ENCODE data around the gene C1orf122.
"Not testable (repeated sequence)": the region's sequence is repeated elsewhere in the genome, so short reads cannot be mapped to it uniquely, and the experiment has no call there.

C1orf122 gene

DNA sequence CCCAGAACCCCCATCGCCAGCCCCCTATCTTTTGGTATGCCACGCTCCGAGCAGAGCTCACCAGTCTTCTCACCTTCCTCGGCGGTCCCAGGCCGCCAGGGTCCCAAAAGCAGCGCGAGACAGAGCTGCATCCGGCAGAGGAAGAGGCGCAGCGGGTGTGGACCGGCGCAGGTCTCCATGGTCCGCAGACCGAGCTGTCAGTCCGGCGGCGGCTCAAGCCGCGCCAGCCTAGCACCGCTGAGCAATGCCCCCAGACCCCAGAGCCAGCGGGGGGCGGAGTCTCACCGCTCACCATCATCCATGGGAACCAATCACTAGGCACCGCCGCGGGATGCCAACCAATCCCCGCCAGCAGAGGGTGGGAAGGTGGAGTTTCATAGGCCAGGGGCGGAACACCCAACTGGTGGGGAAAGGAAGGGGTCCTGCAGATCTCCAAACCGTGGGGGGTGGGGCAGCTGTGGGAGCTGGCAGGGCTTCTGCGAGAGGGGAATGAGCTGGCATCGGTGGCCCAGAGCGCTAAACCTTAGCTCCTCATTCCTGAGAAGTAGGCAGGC, 42.6 kb upstream of the C1orf122 start, which contains the start of gene EPHA10:
Gene EPHA10 (minus strand): TSS at position 233 of the 554 bp plus-strand sequence. CDS start 54 bp downstream, at position 179.
- Histone ChIP-seq H3K27ac (no peak within 1 kb of the TSS), H3K4me3 (no peak within 1 kb of the TSS)
- no peak for TF ChIP-seq CTCF (IDR thresholded peaks at IDR 0.05)
- no peak for DNase-seq (ENCODE audit: low spot score)

DNA sequence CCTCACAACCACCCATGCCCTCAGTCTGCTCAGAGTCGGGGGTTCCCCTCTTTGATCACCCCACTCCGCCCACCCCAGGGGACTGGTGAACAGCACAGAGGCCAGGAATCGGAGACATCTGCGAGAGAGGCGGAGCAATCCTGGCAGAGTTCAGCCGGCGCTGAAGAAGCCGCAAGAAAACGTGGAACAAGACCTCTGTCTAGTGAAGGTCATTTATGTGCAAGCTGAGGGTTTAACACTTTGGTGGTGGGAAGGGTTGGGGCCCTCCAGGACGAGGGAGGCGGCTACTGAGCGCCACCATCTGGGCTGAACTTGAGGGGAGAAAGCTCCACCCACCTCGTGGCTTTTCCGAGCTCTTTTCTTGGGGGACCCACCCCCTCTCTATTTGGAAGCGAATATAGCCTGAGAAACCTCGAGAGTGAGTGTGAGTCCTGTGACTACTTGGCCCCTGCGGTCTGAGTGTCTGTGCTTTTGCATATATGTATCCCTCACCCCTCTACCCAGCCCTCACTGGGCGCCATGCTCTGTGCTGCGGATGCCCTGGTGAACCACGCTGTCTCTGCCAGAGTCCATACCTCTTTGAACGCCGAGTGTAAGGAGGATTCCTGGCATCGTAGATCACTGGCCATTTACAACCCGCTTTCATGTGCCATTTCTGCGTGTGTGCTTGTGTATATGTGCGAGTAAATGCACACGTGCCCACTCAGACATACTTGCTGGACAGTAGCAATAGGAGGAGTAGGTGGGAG, 41.5 kb upstream of the C1orf122 start:
- H3K4me3 ChIP-seq, result no peak overlapping the region
- TF ChIP-seq CTCF (IDR thresholded peaks at IDR 0.05), result no peak
- H3K27ac ChIP-seq, result no peak overlapping the region
- DNase-seq (ENCODE audit: low spot score), result no peak

DNA sequence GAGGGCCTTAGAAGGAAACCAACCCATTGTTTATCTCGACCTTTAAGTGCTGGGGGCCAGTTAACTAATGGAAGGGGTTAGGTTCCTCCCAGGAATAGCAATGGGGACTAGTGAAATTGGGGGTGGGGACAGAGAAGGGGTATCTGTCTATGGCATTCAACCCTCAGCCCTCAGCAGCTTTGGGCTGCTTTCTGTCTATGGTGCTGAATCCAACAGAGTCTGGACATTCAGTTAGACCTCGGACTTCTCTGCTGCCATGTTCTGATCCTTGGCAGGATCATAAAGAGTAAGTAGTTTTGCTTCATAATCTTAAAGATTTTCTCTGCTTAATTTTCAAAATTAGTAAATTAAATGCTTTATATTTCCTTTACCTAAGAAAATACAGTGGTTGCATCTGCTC, 40.1 kb upstream of the C1orf122 start:
- TF ChIP-seq CTCF (IDR thresholded peaks at IDR 0.05), result no peak
- no peak for DNase-seq (ENCODE audit: low spot score)

GRCh38 chr1:37771440-37771839, 36.1 kb upstream of the C1orf122 start:
- not testable (repeated sequence) for DNase-seq (ENCODE audit: low spot score); H3K4me3 ChIP-seq; H3K27ac ChIP-seq

More for the DNA sequence above, 40.1 kb upstream of the C1orf122 start:
- H3K4me3 ChIP-seq, result no peak overlapping the region
- H3K27ac ChIP-seq, result no peak overlapping the region

GRCh38 chr1:37776946-37777516, 30.6 kb upstream of the C1orf122 start:
- DNase-seq (ENCODE audit: low spot score), result no peak
- H3K4me3 ChIP-seq, result no peak overlapping the region
- no peak overlapping the region for H3K27ac ChIP-seq
- TF ChIP-seq CTCF (IDR thresholded peaks at IDR 0.05), result no peak

GRCh38 chr1:37778654-37779053, 28.9 kb upstream of the C1orf122 start:
- Histone ChIP-seq H3K27ac (no peak overlapping the region), H3K4me3 (no peak overlapping the region)
- TF ChIP-seq CTCF (IDR thresholded peaks at IDR 0.05), result no peak
- no peak for DNase-seq (ENCODE audit: low spot score)

- Histone ChIP-seq H3K4me3 (no peak overlapping the region), H3K27ac (no peak overlapping the region)
- DNase-seq (ENCODE audit: low spot score), result no peak
- TF ChIP-seq CTCF (IDR thresholded peaks at IDR 0.05), result no peak
Measured at GRCh38 chr1:37782491-37782890, 25.1 kb upstream of the C1orf122 start.

Measured in coronary artery (tissue), 2 donors.